SK-N-SH treated with all-trans-retinoic acid at 6 μM for 48 hours (cell line): Measurements from ENCODE around the gene TEX13A.

ENCODE experiments used
- BACH2 ChIP-seq: fragments of 250-450 bp; sonication (Bioruptor Pico); IDR thresholded peaks from 2 replicates; pipeline ENCODE4 v1.9.0; 2021; ENCODE audit warnings: mild to moderate bottlenecking, borderline replicate concordance
- CSDC2 ChIP-seq: fragments of 250-450 bp; sonication (Bioruptor Pico); IDR thresholded peaks from 2 replicates; pipeline ENCODE4 v1.5.0; 2020; ENCODE audit warnings: mild to moderate bottlenecking, moderate library complexity
- OSR1 ChIP-seq: fragments of 250-450 bp; sonication (Bioruptor Pico); IDR thresholded peaks from 2 replicates; pipeline ENCODE4 v1.8.0; 2022; ENCODE audit warnings: moderate library complexity, mild to moderate bottlenecking, inconsistent platforms
- PATZ1 ChIP-seq: fragments of 250-450 bp; sonication (Bioruptor Pico); IDR thresholded peaks from 2 replicates; pipeline ENCODE4 v1.8.0; 2020; ENCODE audit warnings: mild to moderate bottlenecking, moderate library complexity, borderline replicate concordance
- PPARA ChIP-seq: fragments of 250-450 bp; sonication (Bioruptor Pico); IDR thresholded peaks from 2 replicates; pipeline ENCODE4 v1.5.0; 2020; ENCODE audit warnings: mild to moderate bottlenecking, borderline replicate concordance
- RARB ChIP-seq: fragments of 250-450 bp; sonication (Bioruptor Pico); IDR thresholded peaks from 2 replicates; pipeline ENCODE4 v1.8.0; 2021; ENCODE audit warnings: mild to moderate bottlenecking, moderate library complexity
- SNAI2 ChIP-seq: fragments of 250-450 bp; sonication (Bioruptor Pico); IDR thresholded peaks from 2 replicates; pipeline ENCODE4 v1.5.0; 2020; ENCODE audit warnings: mild to moderate bottlenecking, moderate library complexity
- TOX ChIP-seq: fragments of 250-450 bp; sonication (Bioruptor Pico); IDR thresholded peaks from 2 replicates; pipeline ENCODE4 v1.8.0; 2021; ENCODE audit warnings: mild to moderate bottlenecking, moderate library complexity, borderline replicate concordance
- ZFP30 ChIP-seq: fragments of 450-650 bp; formaldehyde crosslinking; IDR thresholded peaks from 2 replicates; pipeline ENCODE4 v1.5.0; 2022; ENCODE audit warnings: mild to moderate bottlenecking, moderate library complexity
- ZNF70 ChIP-seq: fragments of 450-650 bp; formaldehyde crosslinking; IDR thresholded peaks from 2 replicates; pipeline ENCODE4 v1.5.0; 2020; ENCODE audit warnings: mild to moderate bottlenecking, moderate library complexity

GRCh38 chrX:105241056-105241455, 20.6 kb upstream of the TEX13A start:
- TF ChIP-seq ZNF70 (no peak), BACH2 (no peak), OSR1 (CRISPR knock-in tag) (no peak), SNAI2 (CRISPR knock-in tag) (no peak), PATZ1 (CRISPR knock-in tag) (no peak), TOX (CRISPR knock-in tag) (no peak), ZFP30 (CRISPR knock-in tag) (no peak), CSDC2 (no peak), PPARA (CRISPR knock-in tag) (no peak), RARB (CRISPR knock-in tag) (no peak)
